ENCODE measurements around the gene DHH.

DHH gene

DNA sequence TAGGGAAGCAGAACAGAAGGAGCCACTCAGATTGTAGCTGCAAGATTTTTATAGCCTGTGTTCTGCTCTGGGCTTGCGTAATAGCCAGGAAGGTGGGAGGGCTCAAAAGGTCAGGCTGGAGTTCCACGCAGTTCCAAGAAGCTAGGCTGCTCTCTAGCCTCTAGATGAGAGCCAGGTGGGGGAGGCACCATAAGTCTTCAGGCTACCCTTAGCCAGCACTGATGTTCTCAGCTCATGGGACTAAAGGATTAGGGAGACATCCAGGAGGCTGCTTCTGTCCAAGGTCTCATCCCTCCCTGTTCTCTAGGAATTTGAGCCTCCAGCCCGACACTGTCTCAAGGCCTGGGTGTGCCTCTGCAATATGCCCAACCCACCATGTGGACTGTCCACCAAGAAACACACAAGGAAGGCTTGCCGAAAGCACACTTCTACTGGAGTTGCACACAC lies 14.4 kb upstream of the DHH start:
- DNase-seq, result no peak

DNA sequence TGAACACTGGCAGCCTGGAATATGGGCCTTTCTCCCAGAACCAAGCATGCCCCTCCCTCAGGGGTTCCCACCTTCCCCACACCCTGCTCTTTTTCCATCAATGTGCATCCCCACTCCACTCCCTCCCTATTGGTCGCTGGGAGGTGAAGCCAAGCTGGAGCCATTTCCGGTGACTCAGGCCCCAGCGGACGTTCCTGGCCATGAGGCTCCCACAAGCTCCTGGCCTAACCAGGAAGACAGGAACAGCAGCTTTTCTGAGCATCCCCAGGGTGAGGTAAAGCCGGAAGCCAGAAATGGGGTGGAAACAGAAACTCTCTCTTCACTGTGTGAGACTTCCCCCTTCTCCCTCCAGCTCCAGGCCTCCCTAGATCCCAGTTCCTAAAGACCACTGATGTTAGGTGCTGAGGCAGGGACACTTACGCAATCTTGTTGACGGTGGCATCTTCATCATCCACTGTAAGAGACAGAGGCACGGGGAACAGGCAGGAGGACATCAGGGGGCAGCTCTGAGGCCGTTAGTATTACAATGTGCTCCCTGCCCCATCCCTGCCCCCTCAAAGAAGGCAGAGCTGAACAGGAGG lies 11.0 kb upstream of the DHH start:
- no peak for DNase-seq

DNA sequence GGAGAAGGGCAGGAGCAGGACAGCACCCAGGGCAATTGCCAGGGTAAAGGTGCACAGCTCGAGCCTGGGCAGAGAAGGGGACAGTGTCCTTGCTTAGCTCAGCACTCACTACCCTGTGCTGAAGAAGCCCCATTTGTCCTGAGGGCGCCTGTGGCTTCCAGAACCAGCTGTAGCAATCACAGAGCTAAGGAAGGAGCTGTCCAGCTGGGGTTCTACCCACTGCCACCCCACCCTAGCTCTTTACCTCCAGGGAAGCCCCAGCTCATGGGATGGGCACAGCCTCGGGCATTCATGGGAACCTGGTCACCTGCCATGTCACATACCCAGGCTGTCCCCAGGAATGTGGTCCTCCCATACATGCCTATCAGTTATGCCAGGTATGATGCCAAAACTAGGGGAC lies 10.2 kb upstream of the DHH start:
- no peak for DNase-seq

- DNase-seq, result no peak
Measured at GRCh38 chr12:49100380-49100779, 5.8 kb upstream of the DHH start.

GRCh38 chr12:49098703-49099102 lies 4.1 kb upstream of the DHH start:
- no peak for DNase-seq

DNA sequence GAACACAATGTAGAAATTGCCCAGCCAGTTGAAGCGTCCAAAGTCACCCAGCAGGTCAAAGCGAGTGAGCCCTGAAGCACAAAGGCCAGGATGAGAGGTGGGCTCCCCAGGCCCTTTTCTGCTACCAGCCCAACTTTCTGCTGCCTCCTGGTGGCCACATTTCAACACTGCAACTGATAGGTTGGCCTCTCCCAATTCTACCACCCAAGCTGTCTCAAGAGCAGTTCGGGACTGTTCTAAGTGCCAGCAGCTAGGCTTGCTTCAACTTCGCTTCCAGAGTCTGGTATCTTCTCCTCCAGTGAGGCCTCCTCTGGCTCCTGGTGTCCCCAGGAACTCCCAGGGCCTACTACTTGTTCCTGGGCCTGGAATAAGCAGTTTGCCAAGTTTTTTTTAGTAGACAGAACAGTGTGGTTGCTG lies 3.4 kb upstream of the DHH start:
- DNase-seq, result peak; percentile 15

GRCh38 chr12:49097381-49097780 lies 2.8 kb upstream of the DHH start:
- DNase-seq, result no peak

DNA sequence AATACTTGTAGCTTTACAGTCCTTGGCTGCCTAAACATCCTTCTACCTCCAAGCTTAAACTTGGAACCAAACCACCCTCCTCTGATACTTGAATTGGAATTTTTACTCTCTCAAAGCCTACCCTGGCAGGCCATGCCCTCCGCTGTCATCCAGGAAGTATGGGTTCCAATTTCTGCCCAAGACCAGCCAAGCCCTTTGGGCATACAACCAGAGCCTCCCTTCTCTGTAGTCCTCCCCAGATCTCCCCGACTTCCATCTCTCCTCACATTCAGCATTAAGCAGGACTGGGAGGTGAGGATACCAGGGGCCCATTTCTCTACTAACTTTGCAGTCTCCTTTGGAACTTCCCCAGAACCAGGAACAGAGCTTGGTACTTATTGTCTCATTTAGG lies 369 bp upstream of the DHH start:
- no peak for DNase-seq

DNA sequence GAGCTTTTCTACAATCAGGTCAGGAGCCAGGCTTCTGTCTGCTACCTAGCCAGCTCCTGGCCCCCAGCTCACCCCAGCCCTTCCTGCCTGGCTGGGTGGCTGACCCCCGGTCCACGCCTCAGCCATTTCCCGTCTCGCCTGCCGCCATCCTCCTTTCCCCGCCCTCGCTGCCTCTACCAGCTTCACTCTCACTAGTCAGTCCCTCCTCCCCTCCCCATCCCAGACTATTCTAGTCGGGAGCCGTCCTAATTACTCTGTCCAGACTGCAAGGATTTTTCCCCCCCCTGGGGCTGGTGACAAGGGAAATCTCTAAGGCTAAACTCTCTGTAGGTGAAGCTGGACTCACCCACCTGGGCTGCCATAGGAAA lies 825 bp downstream of the DHH start:
- no peak for DNase-seq

DNA sequence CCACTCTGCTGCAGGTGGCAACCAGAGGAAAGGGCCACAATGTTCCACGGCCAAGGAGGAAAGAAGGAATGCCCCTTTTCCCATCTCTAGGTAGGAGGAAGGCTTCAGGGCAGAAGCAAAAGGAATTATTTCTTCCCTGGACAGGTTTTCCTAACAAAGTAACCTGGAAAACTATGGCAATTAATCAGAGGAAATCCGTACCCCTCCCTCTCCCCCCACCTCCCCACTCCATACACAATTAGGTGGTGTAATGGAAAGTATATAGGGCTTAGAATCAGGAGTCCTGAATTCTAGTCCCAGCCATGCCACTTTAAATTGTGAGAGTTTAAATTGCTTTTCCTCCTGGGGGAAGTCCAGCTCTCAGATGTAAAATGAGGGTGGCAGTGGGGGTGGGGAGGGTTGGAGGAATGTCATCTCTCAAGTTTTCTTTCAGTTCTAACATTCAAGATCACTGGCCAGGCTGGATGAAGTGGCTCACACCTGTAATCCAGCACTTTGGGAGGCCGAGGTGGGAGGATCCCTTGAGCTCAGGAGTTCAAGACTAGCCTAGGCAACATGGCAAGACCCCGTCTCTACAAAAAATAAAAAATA lies 1.7 kb downstream of the DHH start:
- no peak for DNase-seq

DNA sequence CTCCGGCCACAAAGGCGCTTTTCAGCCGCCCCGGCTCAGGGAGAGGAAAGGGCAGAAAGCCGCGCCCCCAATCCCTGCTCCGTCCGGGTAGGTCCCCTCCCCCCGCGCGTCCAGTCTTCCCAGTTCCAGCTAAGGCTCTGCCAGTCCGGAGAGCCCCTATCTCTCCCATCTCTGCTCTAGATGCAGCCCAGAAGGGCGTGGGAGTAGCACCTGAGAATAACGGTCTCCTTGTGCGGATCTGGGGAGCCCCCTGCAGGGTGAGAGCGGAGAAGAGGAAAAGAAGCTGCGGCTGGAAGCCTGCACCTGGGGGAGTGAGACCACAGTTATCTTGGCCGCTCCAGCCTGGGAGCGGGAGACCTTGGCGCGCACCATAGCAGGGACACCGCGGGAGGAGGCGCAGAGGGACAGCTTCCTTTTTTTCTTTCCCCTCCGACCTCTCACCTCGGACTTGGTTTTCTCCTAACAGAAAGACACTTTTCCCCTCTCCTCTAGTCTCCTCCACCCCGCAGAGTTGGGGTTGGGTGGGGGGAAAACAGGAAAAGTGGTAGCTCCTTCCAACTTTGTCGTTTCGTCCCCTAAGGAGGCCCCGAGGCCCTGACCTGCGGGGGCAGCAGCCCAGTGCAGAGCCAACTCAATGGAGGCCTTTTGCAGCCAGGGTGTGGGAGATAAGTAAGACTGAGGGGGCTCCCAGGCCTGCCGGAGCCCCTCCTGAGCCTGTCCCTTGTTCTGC lies 2.4 kb downstream of the DHH start:
- no peak for DNase-seq

- DNase-seq, result no peak
Measured at GRCh38 chr12:49091836-49092085, 2.8 kb downstream of the DHH start.

GRCh38 chr12:49091056-49091835 lies 3.4 kb downstream of the DHH start:
- no peak for DNase-seq

DNA sequence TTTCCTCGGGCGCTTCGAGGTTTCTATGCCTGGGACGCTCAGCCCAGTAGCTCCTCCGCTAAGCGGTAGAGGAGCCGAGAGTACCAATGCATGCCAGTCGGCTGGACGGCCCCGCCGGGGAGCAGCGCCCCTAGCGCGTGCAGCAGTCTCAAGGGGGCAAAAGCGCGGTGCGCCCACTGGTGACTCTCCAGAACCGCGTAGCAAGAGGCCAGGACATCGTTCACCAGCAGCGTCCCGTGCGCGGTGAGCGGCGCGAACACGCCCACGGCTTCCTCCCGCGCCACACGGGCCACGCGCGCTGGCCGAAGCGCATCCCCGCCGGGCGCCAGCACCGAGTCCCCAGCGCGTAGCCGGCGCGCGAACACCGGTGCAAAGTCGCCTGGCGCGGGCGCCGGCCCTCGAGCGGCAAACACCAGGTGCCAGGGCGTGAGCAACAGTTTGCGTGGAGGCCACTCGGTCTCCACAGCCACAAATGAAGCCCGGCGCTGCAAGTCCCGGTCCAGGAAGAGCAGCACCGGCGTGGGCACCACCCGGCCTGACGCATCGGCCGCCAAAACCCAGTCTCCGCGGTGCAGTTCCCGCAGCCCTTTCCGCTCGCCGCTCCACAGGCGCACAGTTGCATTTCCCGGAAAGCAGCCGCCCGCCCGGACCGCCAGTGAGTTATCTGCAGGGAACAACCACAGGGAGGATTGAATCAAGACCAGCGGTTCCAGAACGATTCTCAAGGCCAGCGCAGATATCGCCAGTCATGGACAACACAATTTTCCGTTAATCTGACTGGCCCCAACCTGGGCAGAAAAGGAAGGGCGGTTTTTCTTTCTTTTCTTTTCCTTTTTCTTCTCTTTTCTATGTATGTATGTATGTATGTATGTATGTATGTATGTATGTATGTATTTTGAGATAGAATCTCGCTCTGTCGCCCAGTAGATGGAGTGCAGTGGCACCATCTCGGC lies 4.5 kb downstream of the DHH start:
- DNase-seq, result no peak

DNA sequence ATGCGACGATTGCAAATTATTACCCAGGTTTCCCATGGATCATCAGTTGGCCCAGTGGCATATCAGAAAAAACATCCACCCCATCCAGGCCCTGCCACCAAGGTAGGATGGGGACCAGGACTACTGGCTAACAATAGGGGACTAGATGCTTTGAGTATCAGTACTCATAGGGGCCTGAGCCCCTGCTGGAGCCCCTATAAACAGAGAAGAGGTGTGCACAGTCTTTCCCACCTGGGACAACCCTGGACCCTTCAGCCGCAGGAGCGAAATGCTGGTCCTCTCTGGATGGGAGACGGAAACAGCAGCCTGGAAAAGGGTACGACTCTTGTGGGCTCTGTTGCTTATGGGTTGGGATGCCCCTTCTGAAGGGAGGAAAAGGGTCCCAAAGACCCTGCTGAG lies 5.7 kb downstream of the DHH start:
- DNase-seq, result no peak

DNA sequence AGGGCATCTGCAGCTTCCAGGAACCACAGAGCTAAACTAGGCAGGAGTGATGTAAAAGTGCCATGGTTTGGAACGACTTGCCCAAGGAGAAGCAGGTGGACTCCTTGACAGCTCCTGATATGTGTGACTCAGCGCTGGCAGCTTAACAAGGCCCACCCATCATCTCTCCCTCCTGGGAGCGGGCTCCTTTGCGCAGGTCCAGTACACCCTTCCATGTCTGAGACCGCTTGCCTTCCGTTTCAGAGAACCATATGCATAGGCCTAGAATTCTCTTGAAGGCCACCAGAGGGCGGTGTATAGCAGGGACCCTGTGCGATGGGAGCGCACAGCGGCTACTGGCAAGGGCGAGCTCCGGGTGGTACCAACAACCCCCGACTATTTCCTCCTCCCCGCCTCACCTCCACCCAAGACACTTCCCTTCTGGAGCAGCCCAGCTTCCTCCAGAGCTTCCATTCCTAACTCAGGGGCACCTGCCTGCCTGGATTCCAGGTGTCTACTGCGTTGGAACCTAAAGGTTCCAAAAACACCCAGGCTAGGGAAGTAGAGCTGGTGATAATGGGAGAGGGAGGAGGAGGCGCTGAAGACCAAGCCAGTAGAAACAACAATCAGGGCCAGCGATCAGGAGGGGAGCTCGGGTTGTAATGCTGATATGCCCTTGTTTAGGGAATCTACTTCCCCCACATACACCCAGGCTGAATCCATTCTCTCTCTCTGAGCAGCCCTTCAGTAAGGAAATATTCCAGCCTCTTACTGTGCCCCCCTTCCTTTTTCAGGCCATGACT lies 6.3 kb downstream of the DHH start:
- peak; percentile 72 for DNase-seq

GRCh38 chr12:49086116-49086515 lies 8.5 kb downstream of the DHH start:
- DNase-seq, result no peak

GRCh38 chr12:49084438-49084837 lies 10.2 kb downstream of the DHH start:
- no peak for DNase-seq

DNA sequence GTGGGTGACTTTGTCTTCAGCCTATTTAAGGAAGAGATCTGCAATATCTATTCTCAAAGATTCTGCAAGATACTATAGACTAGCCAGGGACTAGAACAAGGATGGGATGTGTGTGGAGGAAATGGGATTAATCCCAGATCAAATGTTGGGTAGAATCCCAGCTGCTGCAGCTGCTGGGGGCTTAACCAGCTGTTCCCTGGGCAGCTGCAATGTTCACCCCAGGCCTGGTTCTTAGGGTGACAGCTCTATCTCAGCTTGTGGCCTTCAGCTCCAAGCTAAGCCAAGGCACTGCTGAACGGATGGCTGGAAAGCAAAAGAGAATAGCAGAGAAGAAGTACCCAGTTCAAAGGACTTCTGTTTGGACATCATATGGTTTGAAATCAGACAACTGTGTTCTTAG lies 14.8 kb downstream of the DHH start:
- DNase-seq, result no peak

DNA sequence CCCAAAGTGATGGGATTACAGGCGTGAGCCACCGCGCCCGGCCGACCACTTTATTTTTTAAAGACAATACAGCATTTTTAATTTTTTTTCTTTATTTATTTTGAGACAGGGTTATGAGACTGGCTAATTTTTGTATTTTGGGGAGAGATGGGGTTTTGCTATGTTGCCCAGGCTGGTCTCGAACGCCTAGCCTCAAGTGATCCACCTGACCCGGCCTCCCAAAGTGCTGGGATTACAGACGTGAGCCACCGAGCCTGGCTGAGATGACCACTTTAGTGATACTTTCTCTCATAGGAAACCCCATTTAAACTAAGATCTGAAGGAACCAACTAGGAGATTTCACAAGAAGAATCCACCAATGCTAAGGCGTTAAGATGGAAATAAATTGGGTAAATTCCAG lies 23.6 kb downstream of the DHH start:
- DNase-seq, result no peak

DNA sequence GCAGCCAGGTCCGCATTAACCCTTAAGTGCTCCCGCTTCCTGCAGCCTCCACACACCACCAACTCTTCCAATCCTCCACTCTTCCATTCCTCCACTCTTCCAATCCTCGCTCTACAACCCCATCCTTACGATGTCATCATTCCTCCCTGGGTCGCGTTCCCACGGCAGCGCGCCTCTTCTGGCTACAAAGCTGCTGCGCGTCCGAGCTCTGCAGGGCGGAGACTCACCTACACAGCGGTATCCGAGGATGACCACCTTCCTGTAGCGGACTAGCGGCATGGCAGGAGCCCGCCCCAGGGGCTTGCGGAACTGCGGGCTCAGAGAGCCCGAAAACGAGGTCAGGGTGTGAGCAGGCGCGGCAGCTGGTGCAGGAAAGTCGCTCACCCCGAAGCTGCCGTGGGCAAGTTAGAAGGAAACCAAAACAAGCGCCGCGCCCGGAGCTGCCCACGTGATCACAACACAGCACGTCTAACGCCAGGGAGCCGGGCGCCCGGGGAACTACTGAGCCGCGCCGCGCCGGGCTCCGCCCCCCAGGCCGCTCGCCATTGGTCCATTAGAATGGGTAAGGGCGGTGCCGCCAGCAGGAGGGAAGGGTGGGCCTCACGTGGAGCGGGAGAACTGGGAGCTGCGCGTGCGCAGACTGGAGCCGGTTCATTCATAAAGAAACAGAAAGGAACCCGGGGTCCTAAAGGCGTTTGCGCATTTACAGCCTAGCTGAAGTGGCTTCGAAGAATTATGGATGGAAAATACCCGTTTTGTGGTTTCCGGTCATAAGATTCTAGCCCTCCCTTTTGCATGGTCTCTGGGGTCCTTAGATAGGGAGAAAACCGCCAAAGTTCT lies 24.9 kb downstream of the DHH start, which contains the start of gene RHEBL1:
TSS of gene RHEBL1 (minus strand) at position 473 of the 840 bp plus-strand sequence. CDS start at position 279, 194 bp downstream.
- peak; percentile 97 for DNase-seq

Data from NK-92 treated with Interleukin-12 subunit alpha and Interleukin-12 subunit beta, amount 100 ng/mL, for 24 hours (cell line).